Chondrocyte (in vitro differentiated cells): ENCODE data around the gene RAMACL. TPM values are rescaled to one million over a fixed set of nuclear protein-coding genes. Genes with fewer than 3 reads are reported as not detected.

Source experiments
- DNase-seq: peaks from one replicate; pipeline ENCODE4 v3.0.0; 2021; ENCODE audit warnings: mixed read lengths, low spot score
- H3K27ac Mint-ChIP-seq: one replicate; pipeline ENCODE4 v1.8.0; 2021; ENCODE audit warnings: mild to moderate bottlenecking, moderate library complexity, mixed read lengths; ENCODE audit not compliant: unreplicated experiment
- H3K27me3 Mint-ChIP-seq: 2 replicates; pipeline ENCODE4 v1.8.0; 2021; ENCODE audit warnings: low read depth, mixed read lengths
- H3K36me3 Mint-ChIP-seq: 2 replicates; pipeline ENCODE4 v1.8.0; 2021; ENCODE audit warnings: low read depth, mixed read lengths
- H3K4me1 Mint-ChIP-seq: 2 replicates; pipeline ENCODE4 v1.8.0; 2021; ENCODE audit warnings: low read depth, mild to moderate bottlenecking, mixed read lengths
- H3K4me3 Mint-ChIP-seq: one replicate; pipeline ENCODE4 v1.8.0; 2021; ENCODE audit warnings: mild to moderate bottlenecking, moderate library complexity, mixed read lengths; ENCODE audit not compliant: unreplicated experiment
- H3K9me3 Mint-ChIP-seq: 2 replicates; pipeline ENCODE4 v1.8.0; 2021; ENCODE audit warnings: low read depth, mixed read lengths
- CTCF ChIP-seq: fragments of 200-600 bp; sonication (generic); IDR thresholded peaks from 2 replicates; pipeline ENCODE4 v1.5.0; 2021; ENCODE audit warnings: antibody characterized with exemption, mild to moderate bottlenecking, moderate library complexity
- total RNA-seq: library from RNA; stranded (reverse); gene quantifications from 3 replicates; pipeline ENCODE4 v1.2.1, GENCODE V29; 2021

RAMACL gene
- total RNA-seq, 1 donor from 2014 or later, result 1.7 TPM

- TF ChIP-seq CTCF, result no peak
- no peaks in the 10 kb centered on the region for H3K9me3 Mint-ChIP-seq
- DNase-seq, result no peak
- H3K4me3 Mint-ChIP-seq, result no peak overlapping the region
- H3K27me3 Mint-ChIP-seq, result no peaks in the 10 kb centered on the region
- peaks cover 70% of the 10 kb centered on the region for H3K4me1 Mint-ChIP-seq
- H3K36me3 Mint-ChIP-seq, result peaks cover 22% of the 10 kb centered on the region
- H3K27ac Mint-ChIP-seq, result peak overlapping the region; percentile 96
Observed at GRCh38 chr6:166599205-166599604, 12.7 kb upstream of the RAMACL start.

GRCh38 chr6:166598441-166599138, 12.1 kb upstream of the RAMACL start:
- no peak for DNase-seq
- no peaks in the 10 kb centered on the region for H3K9me3 Mint-ChIP-seq
- H3K4me1 Mint-ChIP-seq, result peaks cover 71% of the 10 kb centered on the region
- H3K4me3 Mint-ChIP-seq, result no peak overlapping the region
- peak overlapping the region; percentile 96 for H3K27ac Mint-ChIP-seq
- peaks cover 20% of the 10 kb centered on the region for H3K36me3 Mint-ChIP-seq
- no peak for TF ChIP-seq CTCF
- no peaks in the 10 kb centered on the region for H3K27me3 Mint-ChIP-seq

- no peak for DNase-seq
- no peaks in the 10 kb centered on the region for H3K9me3 Mint-ChIP-seq
- H3K27me3 Mint-ChIP-seq, result no peaks in the 10 kb centered on the region
- no peak for TF ChIP-seq CTCF
- peaks cover 78% of the 10 kb centered on the region for H3K4me1 Mint-ChIP-seq
- no peak overlapping the region for H3K4me3 Mint-ChIP-seq
- H3K36me3 Mint-ChIP-seq, result peaks cover 15% of the 10 kb centered on the region
- H3K27ac Mint-ChIP-seq, result peak overlapping the region; percentile 96
Observed at GRCh38 chr6:166597711-166598440, 11.4 kb upstream of the RAMACL start.

GRCh38 chr6:166596776-166597507, 10.5 kb upstream of the RAMACL start:
- peak overlapping the region; percentile 96 for H3K27ac Mint-ChIP-seq

More at GRCh38 chr6:166596776-166597507, 10.5 kb upstream of the RAMACL start:
- TF ChIP-seq CTCF, result no peak
- Mint-ChIP-seq H3K36me3 (peaks cover 8% of the 10 kb centered on the region), H3K4me1 (peaks cover 87% of the 10 kb centered on the region), H3K9me3 (no peaks in the 10 kb centered on the region), H3K27me3 (no peaks in the 10 kb centered on the region), H3K4me3 (no peak overlapping the region)
- DNase-seq, result no peak
